Ishikawa (cell line): ENCODE measurements around the gene IL33.

Source experiments
- CEBPB ChIP-seq: IDR thresholded peaks from 2 replicates; pipeline ENCODE4 v1.6.1; 2012
- CREB1 ChIP-seq: IDR thresholded peaks from 2 replicates; pipeline ENCODE4 v1.6.1; 2012; ENCODE audit warnings: low read depth
- EGR1 ChIP-seq: IDR thresholded peaks from 2 replicates; pipeline ENCODE4 v1.6.1; 2012
- EP300 ChIP-seq: IDR thresholded peaks from 2 replicates; pipeline ENCODE4 v1.6.1; 2012; ENCODE audit warnings: borderline replicate concordance
- FOXM1 ChIP-seq: IDR thresholded peaks from 2 replicates; pipeline ENCODE4 v1.6.1; 2012; ENCODE audit warnings: low read depth, borderline replicate concordance
- NFIC ChIP-seq: IDR thresholded peaks from 2 replicates; pipeline ENCODE4 v1.6.1; 2012
- RAD21 ChIP-seq: IDR thresholded peaks from 2 replicates; pipeline ENCODE4 v1.6.1; 2012; ENCODE audit warnings: low read depth
- TAF1 ChIP-seq: IDR thresholded peaks from 2 replicates; pipeline ENCODE4 v1.6.1; 2012; ENCODE audit warnings: low read depth, mild to moderate bottlenecking
- TCF12 ChIP-seq: IDR thresholded peaks from 2 replicates; pipeline ENCODE4 v1.6.1; 2012; ENCODE audit warnings: low read depth
- TEAD4 ChIP-seq: IDR thresholded peaks from 2 replicates; pipeline ENCODE4 v1.6.1; 2012
- USF1 ChIP-seq: IDR thresholded peaks from 2 replicates; pipeline ENCODE4 v1.6.1; 2012
- YY1 ChIP-seq: IDR thresholded peaks from 2 replicates; pipeline ENCODE4 v1.6.1; 2012; ENCODE audit warnings: low read depth
- ZBTB7A ChIP-seq: IDR thresholded peaks from 2 replicates; pipeline ENCODE4 v1.6.1; 2012; ENCODE audit warnings: low read depth
- TF ChIP-seq, protein P1 (sequence below): IDR thresholded peaks from 2 replicates; pipeline ENCODE4 v1.6.1; 2012; ENCODE audit warnings: low read depth, mild to moderate bottlenecking
- TF ChIP-seq, protein P2 (sequence below): IDR thresholded peaks from 2 replicates; pipeline ENCODE4 v1.6.1; 2012

The IL33 gene

DNA sequence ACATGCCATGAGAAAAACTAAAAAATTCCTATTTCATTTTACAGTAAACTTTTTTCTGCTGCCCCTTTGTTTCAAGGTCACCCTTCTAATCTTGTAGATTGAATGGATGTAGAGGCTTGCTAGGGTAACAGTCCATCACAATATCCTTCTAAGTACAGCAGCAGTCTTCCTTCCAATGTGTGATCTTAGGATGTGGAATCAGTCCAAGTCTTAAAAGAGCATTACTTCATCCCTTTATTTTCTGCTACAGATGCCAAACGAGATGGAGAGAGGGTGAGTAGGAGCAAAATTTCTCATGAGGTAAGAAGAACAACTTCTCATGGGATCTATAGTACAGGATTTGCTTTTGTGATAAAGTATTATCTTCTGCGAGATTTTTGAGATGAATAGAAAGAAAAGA is 704 bp upstream of the IL33 start:
- TF ChIP-seq EP300 (no peak), NFIC (no peak), TEAD4 (no peak), EGR1 (no peak), TAF1 (no peak), CEBPB (no peak), YY1 (no peak), TCF12 (no peak)
- TF ChIP-seq, protein P1, sequence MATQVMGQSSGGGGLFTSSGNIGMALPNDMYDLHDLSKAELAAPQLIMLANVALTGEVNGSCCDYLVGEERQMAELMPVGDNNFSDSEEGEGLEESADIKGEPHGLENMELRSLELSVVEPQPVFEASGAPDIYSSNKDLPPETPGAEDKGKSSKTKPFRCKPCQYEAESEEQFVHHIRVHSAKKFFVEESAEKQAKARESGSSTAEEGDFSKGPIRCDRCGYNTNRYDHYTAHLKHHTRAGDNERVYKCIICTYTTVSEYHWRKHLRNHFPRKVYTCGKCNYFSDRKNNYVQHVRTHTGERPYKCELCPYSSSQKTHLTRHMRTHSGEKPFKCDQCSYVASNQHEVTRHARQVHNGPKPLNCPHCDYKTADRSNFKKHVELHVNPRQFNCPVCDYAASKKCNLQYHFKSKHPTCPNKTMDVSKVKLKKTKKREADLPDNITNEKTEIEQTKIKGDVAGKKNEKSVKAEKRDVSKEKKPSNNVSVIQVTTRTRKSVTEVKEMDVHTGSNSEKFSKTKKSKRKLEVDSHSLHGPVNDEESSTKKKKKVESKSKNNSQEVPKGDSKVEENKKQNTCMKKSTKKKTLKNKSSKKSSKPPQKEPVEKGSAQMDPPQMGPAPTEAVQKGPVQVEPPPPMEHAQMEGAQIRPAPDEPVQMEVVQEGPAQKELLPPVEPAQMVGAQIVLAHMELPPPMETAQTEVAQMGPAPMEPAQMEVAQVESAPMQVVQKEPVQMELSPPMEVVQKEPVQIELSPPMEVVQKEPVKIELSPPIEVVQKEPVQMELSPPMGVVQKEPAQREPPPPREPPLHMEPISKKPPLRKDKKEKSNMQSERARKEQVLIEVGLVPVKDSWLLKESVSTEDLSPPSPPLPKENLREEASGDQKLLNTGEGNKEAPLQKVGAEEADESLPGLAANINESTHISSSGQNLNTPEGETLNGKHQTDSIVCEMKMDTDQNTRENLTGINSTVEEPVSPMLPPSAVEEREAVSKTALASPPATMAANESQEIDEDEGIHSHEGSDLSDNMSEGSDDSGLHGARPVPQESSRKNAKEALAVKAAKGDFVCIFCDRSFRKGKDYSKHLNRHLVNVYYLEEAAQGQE, result no peak

DNA sequence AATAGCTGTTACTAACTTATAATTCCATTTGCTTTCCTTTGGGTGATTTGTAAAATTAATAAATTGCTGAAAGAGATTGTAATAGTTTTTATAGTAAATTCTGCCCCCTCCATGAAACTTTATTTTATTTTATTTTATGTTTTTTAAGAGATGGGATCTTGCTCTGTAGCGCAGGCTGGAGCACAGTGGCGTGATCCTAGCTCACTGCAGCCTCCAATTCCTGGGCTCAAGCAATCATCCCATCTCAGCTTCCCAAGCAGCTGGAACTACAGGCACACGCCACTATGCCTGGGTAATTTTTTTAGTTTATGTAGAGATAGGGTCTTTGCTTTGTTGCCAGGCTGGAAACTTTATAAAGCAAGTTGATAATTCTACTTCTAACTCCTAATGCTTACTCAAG is 395 bp downstream of the IL33 start:
- TF ChIP-seq, protein P1, result no peak
- no peak for TF ChIP-seq TEAD4

DNA sequence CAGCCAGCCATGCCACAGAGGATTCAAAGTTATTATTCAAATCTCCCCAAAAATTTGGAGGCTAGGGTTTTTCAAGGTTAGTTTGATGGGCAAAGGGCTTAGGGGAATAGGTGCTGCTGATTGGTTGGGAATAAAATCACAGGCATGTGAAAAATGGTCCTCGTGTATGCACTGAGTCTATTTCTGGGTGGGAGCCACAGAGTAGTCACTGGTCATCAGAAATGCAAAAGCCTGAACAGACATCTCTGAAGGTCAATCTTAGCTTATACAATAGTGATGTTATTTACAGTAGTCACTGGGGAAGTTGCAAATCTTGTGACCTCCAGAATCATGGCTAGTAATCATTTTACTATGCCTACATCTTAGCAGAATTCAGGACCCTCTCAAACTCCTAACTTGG is 1.3 kb downstream of the IL33 start:
- TF ChIP-seq CREB1 (no peak), USF1 (no peak), ZBTB7A (no peak)
- TF ChIP-seq, protein P2, sequence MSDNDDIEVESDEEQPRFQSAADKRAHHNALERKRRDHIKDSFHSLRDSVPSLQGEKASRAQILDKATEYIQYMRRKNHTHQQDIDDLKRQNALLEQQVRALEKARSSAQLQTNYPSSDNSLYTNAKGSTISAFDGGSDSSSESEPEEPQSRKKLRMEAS, result no peak

DNA sequence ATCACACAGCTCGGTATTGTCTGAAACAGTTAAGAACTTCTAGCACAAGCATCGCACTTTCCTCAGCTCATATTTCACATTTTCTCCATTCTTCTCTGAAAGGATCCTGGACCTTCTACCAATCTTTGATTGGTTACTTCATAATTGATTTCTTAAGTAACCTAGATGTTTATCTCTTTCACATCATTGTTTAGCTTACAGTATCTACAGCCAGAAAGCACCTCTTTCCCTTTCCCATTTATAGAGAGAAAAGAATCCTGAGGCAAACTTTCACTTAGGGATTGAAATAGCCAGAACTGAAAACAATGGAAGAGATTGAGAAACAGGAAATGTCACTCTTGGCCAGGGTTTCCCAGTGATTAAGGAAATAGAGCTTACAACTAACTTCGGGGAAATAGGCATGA is 2.5 kb downstream of the IL33 start:
- TF ChIP-seq YY1 (no peak), NFIC (0 out of 2 replicates have a peak, but pooled peaks have one; percentile 15), USF1 (no peak), TEAD4 (peak; percentile 14; the same call in 1 of the 2 replicates), TAF1 (no peak), FOXM1 (no peak), CEBPB (peak; percentile 81), TCF12 (no peak), RAD21 (no peak), EP300 (no peak), CREB1 (no peak), ZBTB7A (no peak), EGR1 (no peak)
- TF ChIP-seq, protein P2, result no peak
- TF ChIP-seq, protein P1, result no peak

- TF ChIP-seq TAF1 (no peak), CREB1 (no peak), TCF12 (no peak)
Measured at GRCh38 chr9:6219040-6219439, 3.4 kb downstream of the IL33 start.

- TF ChIP-seq EP300 (no peak), RAD21 (no peak), FOXM1 (no peak), TAF1 (no peak), CREB1 (no peak), NFIC (no peak), ZBTB7A (no peak), CEBPB (no peak), YY1 (no peak), TCF12 (no peak), EGR1 (no peak), TEAD4 (no peak), USF1 (no peak)
- TF ChIP-seq, protein P1, result no peak
- TF ChIP-seq, protein P2, result no peak
Measured at GRCh38 chr9:6219981-6220380, 4.4 kb downstream of the IL33 start.
